GM21529 (cell line): ENCODE results near the gene FBH1.
A peak's percentile ranks its signal among the peaks of the same experiment; 100 is the strongest.
"Not testable (repeated sequence)": the region's sequence is repeated elsewhere in the genome, so short reads cannot be mapped to it uniquely, and the experiment has no call there.

Experiments
- ATAC-seq: cut with Tn5 transposase; IDR thresholded peaks from one replicate; pipeline ENCODE4 v1.9.1; 2021; ENCODE audit not compliant: unreplicated experiment

Gene FBH1

DNA sequence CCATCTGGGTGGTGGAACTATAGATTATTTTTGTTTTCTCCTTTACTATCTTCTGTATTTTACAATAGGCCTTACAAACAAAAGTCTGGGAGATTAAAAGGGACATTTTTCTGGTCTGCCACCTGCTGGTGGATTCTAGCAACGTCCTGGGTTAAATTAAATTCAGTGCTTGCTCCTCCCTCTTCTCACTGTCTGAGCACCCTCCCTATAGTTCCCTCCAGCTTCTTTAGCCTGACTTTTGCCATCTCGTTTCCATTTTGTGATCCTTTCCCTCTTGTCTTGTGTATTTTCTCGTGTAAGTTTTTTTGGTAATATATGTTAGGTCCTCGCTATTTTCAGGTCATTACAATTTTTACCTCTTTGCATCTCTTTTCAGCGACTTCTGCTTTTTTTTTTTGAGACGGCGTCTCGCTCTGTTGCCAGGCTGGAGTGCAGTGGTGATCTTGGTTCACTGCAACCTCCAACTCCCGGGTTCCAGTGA is 16.5 kb upstream of the FBH1 start:
- ATAC-seq = peak; percentile 90

DNA sequence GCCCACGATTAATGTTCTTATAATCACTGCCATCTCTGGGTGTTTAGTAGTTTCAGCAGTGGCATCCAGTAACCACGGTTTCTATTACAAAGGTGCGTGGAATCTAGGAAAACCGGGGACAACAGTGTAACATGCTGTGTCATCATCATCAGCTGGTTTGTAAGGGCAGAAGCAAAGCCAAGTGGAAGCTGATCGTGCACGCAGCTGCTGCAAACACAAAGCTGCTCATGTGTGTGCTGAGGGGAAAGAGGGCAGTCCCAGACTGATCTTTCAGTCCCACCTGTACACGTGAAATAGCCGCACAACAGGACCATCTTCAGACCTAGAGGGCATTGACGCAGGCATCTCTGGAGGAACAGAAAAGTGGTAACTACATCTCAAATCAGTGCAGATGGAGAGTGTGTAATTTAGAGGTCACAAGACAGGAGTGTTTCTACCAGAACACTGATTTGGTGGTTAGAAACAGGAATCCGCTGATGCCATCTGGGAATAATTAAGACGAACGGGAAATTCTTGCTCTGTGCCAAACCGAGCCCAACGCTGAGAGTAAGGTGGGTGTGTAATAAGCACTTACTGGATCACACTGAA is 13.8 kb upstream of the FBH1 start:
- ATAC-seq = no peak

DNA sequence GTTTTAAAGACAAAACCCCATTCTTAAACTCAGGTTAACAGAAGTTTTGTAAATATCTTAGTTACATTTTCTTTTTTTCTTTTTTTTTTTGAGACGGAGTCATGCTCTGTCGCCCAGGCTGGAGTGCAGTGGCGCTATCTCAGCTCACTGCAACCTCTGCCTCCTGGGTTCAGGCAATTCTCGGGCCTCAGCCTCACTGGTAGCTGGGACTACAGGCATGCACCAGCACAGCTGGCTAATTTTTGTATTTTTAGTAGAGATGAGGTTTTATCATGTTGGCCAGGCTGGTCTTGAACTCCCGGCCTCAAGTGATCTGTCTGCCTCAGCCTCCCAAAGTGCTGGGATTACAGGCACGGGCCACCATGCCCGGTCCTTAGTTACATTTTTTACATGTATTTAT is 13.0 kb upstream of the FBH1 start:
- ATAC-seq = not testable (repeated sequence)

DNA sequence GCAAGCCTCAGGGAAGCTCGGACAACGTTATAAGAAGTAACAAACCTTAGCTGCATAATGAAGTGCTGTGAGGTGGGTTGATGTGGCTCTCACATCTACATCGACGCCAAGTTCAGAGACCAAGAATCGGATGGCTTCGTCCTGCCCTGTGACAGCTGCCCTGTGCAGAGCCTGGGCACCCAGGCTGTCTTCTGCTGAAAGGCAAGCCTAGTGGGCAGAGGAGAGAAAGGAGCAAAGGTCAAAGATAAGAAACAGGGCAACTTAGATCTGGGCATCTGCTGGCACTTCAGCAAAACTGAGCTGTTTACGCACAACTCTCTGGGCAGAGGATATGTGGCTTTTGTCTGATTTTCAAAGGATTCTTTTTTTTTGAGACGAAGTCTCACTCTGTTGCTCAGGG is 7.1 kb upstream of the FBH1 start:
- no peak for ATAC-seq

DNA sequence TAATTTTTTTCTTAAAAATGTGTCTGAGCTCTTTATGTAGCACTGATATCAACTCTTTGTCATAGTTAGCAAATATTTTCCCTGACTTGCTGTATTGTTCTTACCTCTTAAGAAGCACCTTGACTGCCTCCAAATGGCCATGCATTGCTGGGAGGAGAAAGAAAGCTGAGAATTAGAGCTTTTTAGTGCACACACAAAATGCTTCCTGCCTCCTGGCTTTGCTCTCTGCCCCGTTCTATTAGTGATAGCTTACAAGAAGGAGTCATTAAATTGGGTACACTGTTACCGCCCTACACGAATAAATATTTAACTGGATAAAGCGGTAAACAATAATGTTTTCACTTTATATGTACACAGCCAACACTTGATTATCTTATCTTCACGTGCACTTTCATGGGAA is 4.4 kb upstream of the FBH1 start:
- ATAC-seq = no peak

DNA sequence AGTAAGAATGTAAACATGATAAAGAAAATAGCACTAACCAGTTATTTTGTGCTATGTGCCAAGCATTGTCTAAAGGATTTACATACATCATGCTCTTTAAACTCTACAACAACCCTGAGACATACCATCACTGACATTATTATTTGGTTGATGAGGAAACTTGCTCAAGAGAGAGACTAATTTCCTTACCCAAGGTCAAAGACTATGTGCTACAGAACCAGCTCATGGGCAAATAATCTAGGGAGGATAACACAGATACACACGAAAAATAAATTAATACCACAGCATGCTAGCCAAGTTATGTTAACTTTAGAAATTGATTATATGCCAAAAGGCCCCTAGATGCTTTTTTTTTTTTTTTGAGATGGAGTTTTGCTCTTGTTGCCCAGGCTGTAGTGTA is 3.0 kb upstream of the FBH1 start:
- ATAC-seq = no peak

DNA sequence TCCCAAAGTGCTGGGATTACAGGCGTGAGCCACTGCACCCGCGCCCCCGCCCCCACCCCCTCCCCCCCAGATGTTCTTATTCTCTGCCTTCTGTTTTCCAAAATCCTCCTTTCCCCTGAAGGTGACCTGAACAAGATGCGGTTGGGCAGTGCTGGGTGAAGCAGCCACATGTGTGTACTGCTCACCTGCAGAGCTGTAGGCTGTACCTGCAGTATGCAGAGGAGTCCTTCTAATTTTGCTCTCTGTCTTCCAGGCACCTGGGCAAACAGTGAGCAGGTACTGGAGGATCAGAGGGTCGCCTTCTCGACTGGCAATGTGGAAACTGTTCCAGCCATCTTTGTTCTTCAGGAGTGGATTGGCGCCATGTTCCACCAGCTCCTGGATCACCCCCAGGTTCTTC is 2.4 kb upstream of the FBH1 start:
- ATAC-seq = no peak

DNA sequence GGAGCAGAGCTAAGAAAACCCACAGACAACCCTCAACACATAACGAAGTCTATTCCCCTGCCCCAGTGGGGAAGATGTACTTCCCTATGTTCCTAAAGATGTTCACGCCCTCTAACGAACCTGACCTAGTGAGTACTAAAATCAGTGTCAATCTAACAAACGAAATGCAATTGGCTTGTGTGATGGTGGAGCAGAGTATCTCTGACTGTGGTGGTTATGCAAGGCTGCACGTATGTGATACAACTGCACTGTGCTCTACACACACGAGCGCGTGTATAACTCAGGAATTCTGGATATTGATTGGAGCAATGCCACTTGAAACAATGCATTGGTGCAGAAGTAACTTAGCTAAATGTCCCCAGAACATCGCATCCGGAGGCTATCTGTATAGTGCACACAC is 1.7 kb upstream of the FBH1 start:
- no peak for ATAC-seq

DNA sequence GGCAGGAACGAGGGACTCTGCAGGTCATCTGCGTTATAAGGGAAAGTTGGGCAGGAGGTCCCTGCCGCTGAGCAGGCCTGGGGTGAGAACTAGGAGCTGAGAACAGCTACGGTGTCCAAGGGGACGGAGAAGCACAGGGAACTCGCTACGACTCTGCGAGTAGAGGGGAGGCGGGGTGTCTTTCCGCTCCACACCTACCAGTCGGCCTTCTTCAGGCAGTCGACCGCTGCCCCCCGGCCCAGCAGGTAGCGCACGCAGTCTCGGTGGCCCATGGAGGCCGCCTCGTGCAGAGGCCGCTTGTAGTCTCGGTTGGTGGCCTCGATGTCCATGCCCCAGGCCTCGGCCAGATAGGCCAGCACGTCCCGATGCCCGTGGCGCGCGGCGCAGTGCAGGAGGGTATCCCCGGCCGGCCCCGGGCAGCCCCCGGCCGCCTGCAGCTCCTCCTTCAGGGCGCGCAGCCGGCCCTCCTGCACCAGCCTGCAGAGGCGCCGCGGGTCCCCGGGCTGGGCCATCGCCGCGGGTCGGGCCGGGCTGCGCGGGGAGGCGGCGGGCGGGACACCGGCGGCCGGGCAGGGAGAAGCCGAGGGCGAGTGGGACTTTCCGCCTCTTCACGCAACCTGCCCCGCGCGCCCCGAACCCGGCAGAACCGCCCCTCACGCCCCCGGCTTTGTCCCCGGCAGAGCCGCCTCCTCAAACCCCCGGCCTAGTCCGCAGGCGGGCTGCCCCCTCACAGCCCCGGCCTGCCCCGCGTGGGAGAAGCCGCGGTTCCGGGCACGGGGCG is 1.0 kb upstream of the FBH1 start:
- peak; percentile 35 for ATAC-seq

DNA sequence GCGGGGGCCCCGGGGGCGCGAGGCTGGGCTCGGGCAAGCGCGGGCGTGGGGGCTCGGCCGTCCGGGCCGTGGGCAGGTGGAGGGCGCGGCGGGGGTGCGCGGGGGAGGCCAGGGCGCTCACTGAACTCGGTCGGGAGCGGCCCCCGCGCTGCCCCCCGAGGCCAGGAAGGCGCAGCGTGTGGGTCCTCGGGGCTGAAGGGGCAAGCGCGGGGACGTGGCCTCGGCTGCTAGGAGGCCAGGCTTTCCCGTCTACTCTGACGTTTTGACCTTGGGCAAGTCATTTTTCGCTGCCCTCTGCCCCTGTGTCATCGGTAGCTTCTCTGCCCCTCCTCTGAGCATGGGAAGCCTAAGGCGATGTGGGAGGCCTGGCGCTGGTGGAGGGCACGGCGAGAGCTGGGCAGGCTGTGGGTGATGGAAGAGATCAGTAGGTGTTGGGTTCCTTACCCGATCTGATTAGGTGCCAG is 441 bp downstream of the FBH1 start:
- peak; percentile 6 for ATAC-seq

DNA sequence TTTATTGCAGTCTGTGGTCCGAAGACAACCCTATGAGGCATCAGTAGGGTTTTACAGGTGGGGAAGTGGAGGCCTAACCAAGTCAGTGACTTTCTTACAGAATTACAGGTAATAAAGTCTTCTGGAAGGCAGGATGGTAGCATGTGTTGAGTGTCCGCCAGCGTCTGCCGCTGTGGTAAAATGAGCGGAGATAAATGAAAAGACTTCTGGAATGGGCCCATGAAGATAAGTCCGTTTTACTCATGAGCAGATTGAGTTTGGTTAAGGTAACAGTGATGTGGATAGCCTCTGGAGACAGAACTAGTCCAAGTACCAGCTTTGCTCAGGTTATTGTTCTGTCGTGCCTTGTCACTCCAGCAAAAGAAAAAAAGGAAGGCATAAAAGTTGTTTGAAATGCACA is 966 bp downstream of the FBH1 start:
- no peak for ATAC-seq

DNA sequence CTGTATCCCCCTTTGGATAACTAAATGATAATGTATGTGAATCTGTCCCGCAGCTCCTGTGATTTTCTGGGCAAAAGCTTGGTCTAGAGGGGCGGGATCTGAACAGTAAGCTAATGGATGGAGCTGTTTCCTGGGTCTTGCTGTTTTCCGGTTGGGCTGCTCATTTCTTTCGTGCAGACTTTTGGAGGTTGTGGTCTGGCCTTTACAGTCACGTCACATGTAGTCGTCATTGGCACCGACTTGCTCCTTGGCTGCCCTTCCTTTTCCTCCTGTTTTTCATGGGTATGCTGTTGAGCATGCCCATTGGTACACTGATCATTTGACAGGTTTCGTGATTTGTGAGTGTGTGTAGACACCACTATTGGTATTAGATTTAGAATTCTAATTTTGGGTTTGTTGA is 2.0 kb downstream of the FBH1 start:
- no peak for ATAC-seq

DNA sequence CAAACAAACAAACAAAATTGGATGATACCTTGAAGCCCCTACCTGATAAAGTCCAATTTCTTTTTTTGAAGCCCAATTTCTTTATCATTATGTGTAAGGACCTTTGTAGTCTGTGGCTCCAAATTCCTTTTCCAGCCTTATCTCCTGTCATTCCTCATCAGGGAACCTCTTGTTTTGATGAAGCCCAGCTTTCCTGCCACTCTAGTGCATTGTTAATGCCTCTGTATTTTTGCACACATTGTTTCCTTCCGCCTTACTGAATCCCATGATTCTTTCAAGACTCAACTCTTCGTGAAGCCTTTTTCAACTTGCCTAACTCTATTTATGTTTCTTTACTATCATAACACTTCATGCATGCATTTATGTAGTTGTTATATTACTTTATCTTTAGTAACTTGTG is 3.3 kb downstream of the FBH1 start:
- ATAC-seq = no peak

DNA sequence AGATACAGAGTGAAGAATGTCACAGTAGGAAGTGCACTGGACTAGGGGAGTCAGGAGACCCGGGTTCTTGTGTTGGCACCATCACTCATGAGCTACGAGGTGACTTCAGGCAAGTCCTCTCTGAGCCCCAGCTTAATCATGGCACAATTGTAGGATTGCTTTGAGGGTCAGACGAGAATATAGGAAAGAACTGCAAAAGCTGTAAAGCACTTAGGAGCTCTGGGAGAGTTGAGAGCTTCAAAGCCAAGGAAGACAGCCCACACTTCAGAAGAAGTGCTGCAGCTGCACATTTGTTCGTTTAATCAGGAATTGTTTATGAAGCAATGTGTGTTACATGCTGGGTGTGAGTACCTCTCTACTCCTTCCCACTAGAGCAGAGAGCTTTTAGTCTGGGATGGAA is 4.4 kb downstream of the FBH1 start:
- ATAC-seq = no peak

DNA sequence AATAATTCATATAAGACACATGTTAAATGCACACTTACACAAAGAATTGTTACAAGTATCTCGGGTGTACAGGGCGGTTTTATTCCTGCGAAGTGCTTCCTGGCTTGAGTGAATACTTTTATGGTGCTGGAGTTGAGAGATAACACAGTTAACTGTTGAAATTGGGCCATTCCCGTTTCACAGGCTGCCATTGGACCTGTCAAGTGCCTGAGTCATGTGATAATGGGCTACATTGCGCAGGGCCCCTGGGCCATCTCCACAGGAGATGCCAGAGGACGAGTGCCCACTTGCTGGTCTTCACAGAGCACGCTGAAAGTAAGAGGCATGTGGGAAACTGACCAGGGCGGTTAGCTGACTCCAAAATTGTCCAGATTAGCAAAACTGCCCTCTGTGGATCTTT is 4.8 kb downstream of the FBH1 start:
- no peak for ATAC-seq

DNA sequence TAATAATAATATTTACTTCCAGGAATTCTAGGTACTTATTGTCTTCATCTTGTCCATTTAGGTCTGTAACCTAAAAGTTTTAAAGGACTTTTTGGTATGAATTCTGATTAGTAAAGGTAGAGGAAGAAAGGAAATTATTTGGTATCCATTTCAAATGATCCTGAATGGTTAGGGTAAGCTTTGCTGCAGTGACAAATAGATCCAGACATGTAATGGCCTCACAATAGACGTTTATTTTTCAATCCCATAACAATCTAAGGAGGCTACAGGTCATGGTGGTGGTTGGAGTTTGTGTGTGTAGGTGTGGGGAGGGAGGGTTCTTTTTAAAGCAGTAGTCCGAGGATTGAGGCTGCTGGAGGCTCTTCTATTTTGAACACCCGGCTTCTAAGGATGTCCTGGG is 5.3 kb downstream of the FBH1 start:
- no peak for ATAC-seq

DNA sequence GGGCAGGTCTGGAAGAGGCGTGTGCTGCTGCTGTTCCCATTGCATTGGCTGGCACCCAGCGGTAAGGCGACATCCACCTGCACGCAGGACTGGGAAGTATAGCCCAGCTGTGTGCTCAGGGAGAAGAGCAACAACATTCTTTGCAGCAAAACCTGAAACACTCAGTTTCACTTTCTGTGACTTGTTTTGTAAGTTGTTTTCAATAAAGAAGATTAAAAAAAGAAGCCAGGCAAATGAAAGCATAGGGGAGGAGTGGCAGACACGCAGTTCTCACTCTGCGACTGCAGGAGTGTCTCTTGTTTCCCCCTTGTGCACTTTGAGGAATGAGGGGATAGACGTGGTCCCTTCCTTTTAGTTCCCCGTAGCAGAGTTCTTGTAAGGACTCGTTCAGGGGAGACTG is 5.8 kb downstream of the FBH1 start:
- peak; percentile 71 for ATAC-seq

DNA sequence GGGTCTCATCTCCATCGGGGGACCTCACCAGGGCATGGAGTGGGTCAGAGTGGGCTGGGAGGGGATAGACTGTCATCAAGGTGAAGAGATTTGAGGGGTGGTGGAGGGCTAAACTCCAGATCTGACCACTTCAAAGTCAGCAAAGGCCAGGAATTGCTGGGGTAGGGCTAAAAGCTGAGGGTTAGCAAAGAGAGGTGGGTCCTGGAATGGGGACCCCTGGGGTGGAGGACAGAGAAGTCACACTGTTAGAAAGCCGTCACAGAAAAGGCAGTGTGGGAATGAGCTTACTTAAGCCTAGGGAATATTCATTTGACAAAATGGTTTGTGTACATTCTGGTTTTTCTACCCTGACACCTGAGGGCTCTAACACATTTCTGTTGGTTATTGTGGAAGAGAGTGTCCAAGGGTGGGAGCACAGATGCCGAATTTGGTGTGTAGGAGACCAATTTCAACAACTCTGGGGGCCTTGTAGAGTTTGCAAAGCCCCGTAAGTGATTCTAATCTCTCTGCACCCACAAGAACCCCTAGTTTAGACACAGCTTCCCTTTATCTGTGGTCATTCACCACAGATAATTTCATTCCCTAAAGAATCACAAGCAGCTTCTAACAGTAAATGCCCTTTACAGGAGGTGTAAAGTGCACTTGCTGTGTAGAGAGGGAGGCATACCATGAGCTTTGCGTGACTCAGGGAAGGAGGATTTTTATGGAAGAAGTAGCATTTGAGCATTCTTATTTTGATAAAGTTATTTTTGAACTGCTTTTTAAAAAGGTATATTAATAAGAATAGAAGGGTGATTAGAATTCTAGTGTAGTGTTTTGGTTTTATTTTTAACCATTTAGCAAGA is 6.4 kb downstream of the FBH1 start:
- ATAC-seq = no peak

DNA sequence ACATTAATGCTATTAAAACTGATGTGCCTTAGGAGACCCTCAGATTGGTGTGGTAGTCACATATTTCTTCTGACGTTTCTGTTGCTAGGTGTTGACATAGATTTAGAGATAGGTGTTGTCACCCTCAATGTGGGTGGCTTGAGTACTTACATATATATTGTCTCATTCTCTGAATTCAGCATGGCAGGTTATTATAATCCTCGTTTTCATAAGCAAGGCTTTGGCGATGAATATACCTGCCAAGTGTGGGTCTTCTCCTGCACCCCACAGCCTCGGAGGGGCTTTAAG is 7.0 kb downstream of the FBH1 start:
- no peak for ATAC-seq

DNA sequence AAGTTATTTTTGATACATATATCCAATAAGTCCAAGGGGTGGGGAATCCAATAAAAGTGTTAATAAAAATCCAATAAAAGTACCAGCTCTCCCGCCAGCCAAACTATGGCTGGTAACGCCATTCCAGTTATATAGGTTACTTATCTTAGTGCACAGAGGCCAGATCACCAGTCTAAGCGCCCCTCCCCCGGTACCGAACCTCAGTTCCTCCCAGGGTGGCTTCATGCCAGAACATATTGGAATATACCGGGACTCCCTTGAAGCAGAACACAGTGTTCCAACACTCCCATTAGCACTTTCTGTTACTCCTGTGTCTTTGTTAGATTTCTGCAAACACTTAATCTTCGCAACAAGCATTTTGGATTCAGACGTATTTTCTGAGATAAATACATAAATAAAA is 7.5 kb downstream of the FBH1 start:
- ATAC-seq = no peak

DNA sequence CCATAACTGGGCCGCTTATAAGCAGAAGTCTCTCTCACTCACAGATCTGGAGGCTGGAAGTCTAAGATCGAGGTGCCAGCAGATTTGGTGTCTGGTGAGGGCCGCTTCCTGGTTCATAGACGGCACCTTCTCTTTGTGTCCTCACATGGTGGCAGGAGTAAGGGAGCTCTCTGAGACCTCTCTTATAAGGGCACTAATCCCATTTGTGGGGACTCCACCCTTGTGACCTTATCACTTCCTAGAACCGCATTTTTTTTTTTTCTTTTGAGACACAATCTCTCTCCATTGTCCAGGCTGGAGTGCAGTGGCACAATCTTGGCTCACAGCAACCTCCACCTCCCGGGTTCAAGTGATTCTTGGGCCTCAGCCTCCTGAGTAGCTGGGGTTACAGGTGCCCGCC is 8.1 kb downstream of the FBH1 start:
- no peak for ATAC-seq

DNA sequence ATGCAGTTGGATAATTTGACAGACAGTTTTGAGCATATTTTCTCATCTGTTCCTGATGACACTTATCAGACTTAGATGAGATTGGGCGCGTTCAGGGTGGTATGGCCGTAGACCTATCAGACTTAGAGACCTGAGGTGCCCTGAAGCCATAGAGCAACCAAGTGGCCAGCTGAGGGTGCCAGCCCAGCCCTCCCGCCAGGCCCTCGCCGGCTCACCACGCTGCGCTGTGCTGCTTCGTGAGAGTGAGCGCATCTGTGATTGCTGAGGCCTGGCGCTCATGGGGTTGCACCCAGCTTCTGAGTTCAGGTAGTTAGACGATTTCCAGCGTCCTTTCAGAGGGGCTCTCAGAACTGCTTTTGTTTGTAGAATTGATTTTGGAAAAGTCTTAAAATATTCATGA is 10.2 kb downstream of the FBH1 start:
- ATAC-seq = no peak
